ENCODE data around the gene RBM47. TPM values are rescaled to one million over a fixed set of nuclear protein-coding genes. Genes with fewer than 3 reads are reported as not detected.

Gene RBM47
- polyA plus RNA-seq, 3 donors: 79.5 to 101 (median 92.8) TPM

GRCh38 chr4:40445671-40446070, 184.0 kb downstream of the RBM47 start:
- Histone ChIP-seq H3K27ac (ENCODE audit: low read depth in 1 of 2, low read length in 2 of 2) (no peak overlapping the region), H3K9me3 (replicated peaks in 1 of 2; ENCODE audit: control insufficient read depth in 1 of 2, insufficient read depth in 1 of 2, low read length in 2 of 2) (no peaks in the 10 kb centered on the region), H3K4me1 (ENCODE audit: control insufficient read depth in 1 of 2, insufficient read depth in 2 of 2, low read length in 2 of 2) (peaks cover 0 to 3% of the 10 kb centered on the region in 2 donors), H3K4me2 (replicated peaks; ENCODE audit: extremely low read depth, low read length, poor library complexity, severe bottlenecking) (no peak overlapping the region), H3K9ac (ENCODE audit: insufficient read depth, low read length, poor library complexity, severe bottlenecking) (no peak overlapping the region), H3K79me2 (ENCODE audit: insufficient read depth, low read length) (peaks cover 83% of the 10 kb centered on the region), H3K4me3 (replicated peaks in 1 of 3; ENCODE audit: low read depth in 2 of 3, low read length in 3 of 3) (no peak overlapping the region), H4K20me1 (ENCODE audit: insufficient read depth, low read length) (peaks cover 96% of the 10 kb centered on the region), H3K36me3 (replicated peaks in 1 of 2; ENCODE audit: control insufficient read depth in 1 of 2, insufficient read depth in 2 of 2, low read length in 2 of 2) (peaks cover 20 to 60% of the 10 kb centered on the region in 2 donors), H2AFZ (ENCODE audit: insufficient read depth, low read depth, low read length, poor library complexity, severe bottlenecking) (no peak overlapping the region), H3K27me3 (ENCODE audit: control insufficient read depth in 2 of 2, insufficient read depth in 2 of 2, low read length in 2 of 2) (no peaks in the 10 kb centered on the region)
- Mint-ChIP-seq H3K4me3 (no peak overlapping the region), H3K4me1 (peaks cover 14% of the 10 kb centered on the region), H3K27me3 (ENCODE audit: low read depth in 3 of 3) (no peaks in the 10 kb centered on the region), H3K36me3 (peaks cover 37 to 65% of the 10 kb centered on the region in 2 donors), H3K27ac (peak overlapping the region in 1 of 7 donors; percentile 10), H3K9me3 (no peaks in the 10 kb centered on the region)
- intact Hi-C loops (cut with micrococcal nuclease): no loop called here
- TF ChIP-seq CTCF (IDR thresholded peaks at IDR 0.05): no peak
- no peak for DNase-seq
- WGBS (ENCODE audit: insufficient coverage): 100% methylated on average over 1 of the region's 2 CpGs

DNA sequence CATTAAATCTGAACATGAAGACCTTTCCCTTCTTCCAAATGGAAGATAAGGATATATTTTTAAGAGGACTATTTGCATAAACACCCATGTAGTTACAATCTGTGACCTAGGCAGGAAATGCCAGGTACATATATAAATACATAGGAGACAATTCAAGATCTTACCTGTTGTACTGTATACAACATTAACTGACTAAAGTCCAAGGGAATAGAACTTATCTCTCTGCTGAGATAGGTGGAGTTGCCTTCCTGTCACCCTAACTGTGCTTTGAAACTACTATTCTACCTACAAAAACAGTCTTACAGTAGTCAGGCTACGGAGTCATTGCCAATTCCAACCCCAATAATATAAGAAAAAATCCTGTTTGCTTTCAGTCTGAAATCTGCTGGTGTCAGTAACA, 188.2 kb downstream of the RBM47 start:
- no peaks in the 10 kb centered on the region for H3K27me3 Mint-ChIP-seq (ENCODE audit: low read depth in 3 of 3)

More for the DNA sequence above, 188.2 kb downstream of the RBM47 start:
- Histone ChIP-seq H3K9ac (ENCODE audit: insufficient read depth, low read length, poor library complexity, severe bottlenecking) (no peak overlapping the region), H3K27ac (ENCODE audit: low read depth in 1 of 2, low read length in 2 of 2) (peak overlapping the region in 1 of 2 donors; percentile 24), H3K36me3 (replicated peaks in 1 of 2; ENCODE audit: control insufficient read depth in 1 of 2, insufficient read depth in 2 of 2, low read length in 2 of 2) (peaks cover 33 to 56% of the 10 kb centered on the region in 2 donors), H3K9me3 (replicated peaks in 1 of 2; ENCODE audit: control insufficient read depth in 1 of 2, insufficient read depth in 1 of 2, low read length in 2 of 2) (peaks cover 0 to 8% of the 10 kb centered on the region in 2 donors), H4K20me1 (ENCODE audit: insufficient read depth, low read length) (peaks cover 95% of the 10 kb centered on the region), H3K4me3 (replicated peaks in 1 of 3; ENCODE audit: low read depth in 2 of 3, low read length in 3 of 3) (no peak overlapping the region), H3K4me2 (replicated peaks; ENCODE audit: extremely low read depth, low read length, poor library complexity, severe bottlenecking) (no peak overlapping the region), H3K79me2 (ENCODE audit: insufficient read depth, low read length) (peaks cover 82% of the 10 kb centered on the region), H3K4me1 (ENCODE audit: control insufficient read depth in 1 of 2, insufficient read depth in 2 of 2, low read length in 2 of 2) (peaks cover 0 to 3% of the 10 kb centered on the region in 2 donors), H2AFZ (ENCODE audit: insufficient read depth, low read depth, low read length, poor library complexity, severe bottlenecking) (no peak overlapping the region), H3K27me3 (ENCODE audit: control insufficient read depth in 2 of 2, insufficient read depth in 2 of 2, low read length in 2 of 2) (no peaks in the 10 kb centered on the region)
- no peak for DNase-seq
- Mint-ChIP-seq H3K36me3 (peaks cover 34 to 60% of the 10 kb centered on the region in 2 donors), H3K27ac (peak overlapping the region in 3 of 7 donors; percentile 43 to 75 (median 71)), H3K4me3 (no peak overlapping the region), H3K9me3 (peaks cover 0 to 8% (median 0%) of the 10 kb centered on the region in 7 donors), H3K4me1 (peaks cover 17% of the 10 kb centered on the region)
- 83% methylated on average over 1 of the region's 1 CpG for WGBS (ENCODE audit: insufficient coverage)
- no peak for TF ChIP-seq CTCF (IDR thresholded peaks at IDR 0.05)
- intact Hi-C loops (cut with micrococcal nuclease): no loop called here

Data from CD14-positive monocyte (primary cell).